Right hindlimb (tissue), 1 donor: ENCODE measurements around the gene CTDSP2.

Experiments used
- DNase-seq: peaks from one replicate; pipeline ENCODE4 v3.0.0-alpha.2; 2018

CTDSP2 gene

GRCh38 chr12:57813111-57813970, 33.2 kb downstream of the CTDSP2 start:
- DNase-seq: no peak

DNA sequence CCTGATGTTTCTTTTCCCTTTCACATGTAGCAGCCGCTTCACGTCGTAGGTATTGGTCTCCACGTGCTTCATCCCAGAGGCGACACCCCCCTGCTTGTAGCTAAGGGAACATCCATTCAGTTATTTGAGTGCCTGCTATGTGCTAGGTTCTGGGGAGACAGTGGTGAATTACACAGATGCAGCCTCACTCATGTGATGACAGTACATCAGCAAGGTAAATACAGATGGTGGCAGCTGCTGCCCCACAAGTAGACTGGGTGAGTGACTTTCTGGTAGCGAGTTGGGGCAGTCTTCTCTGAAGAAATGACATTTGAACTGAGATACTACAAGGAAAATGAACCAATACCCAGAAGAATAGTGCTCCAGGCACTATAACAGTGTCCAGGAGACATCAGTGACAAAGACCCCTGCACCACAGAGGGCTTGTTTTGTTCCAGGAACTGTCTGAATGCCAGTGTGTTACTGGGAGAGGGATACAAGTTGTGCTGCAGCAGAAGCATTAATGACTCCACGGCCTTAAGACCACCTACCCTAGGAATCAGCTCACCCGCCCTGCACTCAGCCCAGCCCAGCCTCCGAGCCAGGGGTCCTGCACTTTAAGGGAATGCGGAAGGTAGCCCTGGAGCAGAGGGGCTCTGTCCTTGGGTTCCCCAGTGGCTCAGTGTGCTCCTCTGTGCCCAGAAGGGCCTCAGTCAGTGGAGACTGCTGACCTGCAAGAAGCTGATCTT, 35.3 kb downstream of the CTDSP2 start:
- no peak for DNase-seq

DNA sequence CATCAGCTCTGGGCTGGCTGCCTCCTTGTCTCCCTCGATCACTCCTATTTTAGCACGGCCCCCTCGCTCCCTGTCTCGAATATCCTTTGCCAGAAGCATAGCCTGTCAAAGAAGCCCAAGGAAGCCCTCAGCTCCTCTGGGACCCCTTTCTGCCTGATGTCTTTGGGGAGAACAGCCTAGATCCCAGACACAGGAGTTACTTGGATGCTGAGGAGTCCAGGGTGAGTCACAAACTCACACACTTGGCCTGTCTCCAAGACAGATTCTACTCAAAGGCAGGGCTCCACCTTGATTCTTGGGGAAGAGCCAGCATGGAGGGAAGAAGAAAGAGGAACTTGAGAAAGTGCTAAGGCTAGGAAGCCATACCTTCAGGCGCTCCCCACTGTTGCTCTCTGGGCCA, 36.1 kb downstream of the CTDSP2 start:
- DNase-seq: no peak

- DNase-seq: no peak
These were observed 37.1 kb downstream of the CTDSP2 start for GRCh38 chr12:57809425-57809824.

GRCh38 chr12:57808351-57808750, 38.2 kb downstream of the CTDSP2 start:
- DNase-seq: no peak

GRCh38 chr12:57807285-57807684, 39.2 kb downstream of the CTDSP2 start:
- DNase-seq: no peak

DNA sequence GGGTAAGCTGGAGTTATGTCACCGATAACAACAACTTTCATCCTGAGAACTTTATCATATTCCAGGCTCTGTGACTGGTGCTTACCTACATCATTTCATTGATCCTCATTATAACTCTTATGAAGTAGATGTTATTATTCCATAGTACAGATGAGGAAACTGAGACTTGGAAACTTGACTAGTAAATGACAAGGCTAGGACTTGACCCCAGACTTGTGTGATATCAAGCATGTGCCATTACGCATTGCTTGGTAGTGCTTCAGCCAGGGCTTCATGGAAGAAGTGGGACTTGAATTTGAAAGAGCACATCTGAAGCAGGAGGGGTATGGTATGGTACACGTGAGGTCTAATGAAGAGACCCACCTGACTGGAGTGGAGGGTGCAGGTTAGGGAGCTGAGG, 39.9 kb downstream of the CTDSP2 start:
- DNase-seq: no peak

DNA sequence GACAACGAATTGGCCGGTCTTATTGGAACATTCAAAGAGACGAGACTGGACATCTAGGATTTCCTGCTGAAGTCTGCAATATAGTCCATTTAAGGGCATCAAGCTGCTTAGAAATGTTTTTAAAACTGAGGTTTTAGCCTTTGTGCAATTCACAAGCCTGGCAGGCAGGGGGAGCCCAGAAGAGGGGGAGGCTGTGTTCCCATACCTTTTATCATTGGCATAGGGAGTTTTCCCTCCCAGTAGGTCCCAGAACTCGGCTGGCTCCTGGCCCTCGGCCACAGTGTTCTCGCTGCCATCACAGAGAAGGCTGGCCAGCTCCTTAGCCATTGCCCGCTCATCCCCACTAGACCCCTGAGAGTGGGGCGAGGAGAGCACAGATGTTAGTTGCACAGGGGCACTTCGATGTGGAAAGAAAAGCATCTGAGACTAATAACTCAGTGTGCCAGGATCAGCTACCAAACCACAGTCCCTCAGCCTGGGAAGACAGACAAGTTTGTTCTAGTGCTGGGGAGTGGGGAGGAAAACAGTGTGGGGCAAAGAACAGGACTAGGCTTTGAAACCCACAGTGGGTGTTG, 43.1 kb downstream of the CTDSP2 start:
- peak; percentile 41 for DNase-seq

DNA sequence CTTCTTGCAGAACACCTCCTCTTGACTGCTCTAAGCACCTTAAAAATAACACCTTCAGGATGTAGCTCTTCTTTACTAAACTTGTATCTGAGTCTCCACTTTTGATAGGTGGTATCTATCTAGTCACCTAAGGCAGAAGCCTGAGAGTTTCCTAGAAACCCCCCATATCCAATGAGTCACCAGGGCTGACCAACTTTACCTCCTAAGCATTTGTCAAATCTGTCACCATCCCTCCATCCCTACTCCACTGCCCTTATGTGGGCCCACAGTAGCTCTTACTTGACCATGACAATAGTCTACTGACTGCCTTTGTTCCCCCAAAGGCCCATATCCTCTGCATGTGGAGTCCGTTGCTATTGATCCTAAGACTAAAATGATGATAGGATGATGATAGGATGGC, 43.9 kb downstream of the CTDSP2 start:
- no peak for DNase-seq

DNA sequence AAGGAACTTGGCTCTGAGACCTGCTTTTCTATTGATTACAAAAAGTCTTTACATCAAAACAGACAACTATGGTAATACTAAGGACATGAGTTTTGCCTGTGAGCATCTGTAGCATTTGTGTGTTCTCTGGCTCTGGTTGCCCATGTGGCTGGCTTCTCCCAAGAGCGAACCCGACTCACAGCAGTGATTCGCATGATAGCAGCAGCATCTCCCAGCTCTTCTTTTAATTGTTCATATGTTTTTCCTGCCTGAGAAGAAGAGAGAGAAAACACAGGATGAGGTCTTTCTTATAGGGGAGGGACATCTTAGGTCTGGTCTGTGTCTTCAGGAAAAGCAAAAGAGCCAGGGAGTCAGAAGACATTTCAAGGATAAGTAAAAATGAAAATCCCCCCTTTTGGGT, 45.6 kb downstream of the CTDSP2 start:
- no peak for DNase-seq

GRCh38 chr12:57797933-57798332, 48.6 kb downstream of the CTDSP2 start:
- DNase-seq: no peak

DNA sequence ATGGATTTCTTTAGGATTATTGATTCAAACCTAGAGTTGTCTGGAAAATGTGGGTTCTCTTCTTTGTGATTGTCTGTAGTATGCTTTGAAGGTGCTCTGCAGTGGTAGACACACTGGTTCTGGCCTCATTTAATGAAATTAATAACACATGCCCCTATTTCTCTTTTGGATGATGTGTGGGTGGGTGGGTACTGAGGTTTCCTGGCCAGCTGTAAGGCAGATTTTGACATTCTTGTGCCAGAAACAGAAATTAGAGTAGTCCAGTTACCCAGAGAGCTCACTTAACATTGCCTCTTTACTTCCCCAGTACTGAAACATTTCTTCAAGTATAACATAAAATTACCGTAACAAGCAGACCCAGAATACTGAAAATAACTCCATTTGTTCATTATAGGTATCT, 49.5 kb downstream of the CTDSP2 start:
- DNase-seq: no peak

DNA sequence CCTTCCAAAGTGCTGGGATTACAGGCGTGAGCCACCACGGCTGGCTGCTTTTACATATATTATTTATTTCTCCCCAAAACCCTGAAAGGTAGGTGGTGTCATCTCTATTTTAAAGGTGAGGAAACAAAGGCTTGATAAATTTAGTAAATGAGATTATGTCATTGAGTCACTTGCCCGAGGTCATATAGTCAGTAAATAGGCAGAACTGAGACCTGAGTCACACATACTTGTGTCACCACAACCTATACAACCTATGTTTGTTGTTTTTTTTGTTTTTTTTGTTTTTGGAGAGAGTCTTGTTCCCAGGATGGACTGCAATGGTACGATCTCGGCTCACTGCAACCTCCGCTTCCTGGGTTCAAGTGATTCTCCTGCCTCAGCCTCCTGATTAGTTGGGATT, 51.2 kb downstream of the CTDSP2 start:
- no peak for DNase-seq

GRCh38 chr12:57793920-57794319, 52.6 kb downstream of the CTDSP2 start:
- DNase-seq: no peak

- DNase-seq: no peak
These were observed 62.7 kb downstream of the CTDSP2 start for GRCh38 chr12:57783861-57784260.

- no peak for DNase-seq
These were observed 63.1 kb downstream of the CTDSP2 start for GRCh38 chr12:57783466-57783801.

- DNase-seq: peak; percentile 95
These were observed 63.7 kb downstream of the CTDSP2 start, which contains the start of gene TSFM for GRCh38 chr12:57782608-57783465. Gene TSFM (plus strand): TSS chr12:57782787. CDS start chr12:57782802, 15 bp downstream.

GRCh38 chr12:57782243-57782607, 64.3 kb downstream of the CTDSP2 start:
- DNase-seq: no peak

DNA sequence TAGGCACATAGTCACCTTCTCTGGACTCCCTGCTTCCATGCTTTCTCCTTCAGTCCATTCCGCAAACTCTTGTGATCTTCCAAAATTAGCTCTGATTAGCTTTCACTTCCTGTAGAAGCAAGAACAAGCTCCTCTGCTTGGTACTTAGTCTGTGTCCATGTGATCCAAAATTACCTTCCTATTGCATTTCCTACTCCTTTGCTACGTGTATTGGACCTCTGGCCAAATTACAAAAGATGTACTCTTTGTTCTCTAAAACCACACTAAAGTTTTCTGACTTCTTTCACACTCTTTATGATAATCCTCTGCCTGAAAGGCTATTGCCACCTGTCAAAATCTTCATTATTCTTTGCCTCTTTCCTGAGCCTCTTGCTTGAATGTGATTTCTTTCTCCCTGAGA, 64.7 kb downstream of the CTDSP2 start:
- DNase-seq: no peak

DNA sequence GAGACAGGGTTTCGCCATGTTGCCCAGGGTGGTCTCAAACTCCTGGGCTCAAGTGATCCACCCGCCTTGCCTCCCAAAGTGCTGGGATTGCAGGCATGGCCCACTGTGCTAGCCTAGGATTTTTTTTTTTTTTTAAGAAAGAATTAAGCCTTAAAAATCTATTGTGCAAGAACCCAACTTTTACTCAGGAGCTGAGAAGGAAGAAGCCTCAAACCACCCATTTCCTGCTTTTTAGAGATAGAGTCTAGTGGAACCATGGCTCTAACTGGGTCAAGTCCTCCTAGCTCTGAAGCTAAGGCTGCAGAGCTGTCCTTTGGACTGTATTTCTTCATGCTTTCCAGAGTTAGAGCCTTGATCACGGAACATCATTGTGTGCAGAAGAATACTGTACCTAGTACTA, 65.3 kb downstream of the CTDSP2 start:
- DNase-seq: no peak

GRCh38 chr12:57780284-57780897, 66.1 kb downstream of the CTDSP2 start:
- DNase-seq: no peak

DNA sequence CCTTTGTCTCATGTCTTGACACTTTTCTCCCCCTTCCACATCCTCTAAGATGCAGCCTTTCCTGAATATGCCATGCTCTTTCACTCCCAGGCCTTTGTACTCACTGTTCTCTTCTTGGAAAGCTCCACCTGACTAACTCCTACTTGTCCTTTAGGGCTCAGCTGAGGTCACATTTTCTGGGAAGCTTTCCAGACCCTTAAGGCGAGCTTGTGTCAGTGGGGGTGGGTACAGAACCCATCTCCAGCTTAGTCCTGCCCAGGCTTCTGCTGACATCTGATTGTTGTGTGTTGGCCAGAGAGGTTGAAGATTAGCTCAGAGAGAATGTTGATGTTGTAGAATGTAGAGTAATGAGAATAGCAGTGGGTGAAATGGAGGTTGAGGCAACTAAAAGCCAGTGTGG, 66.8 kb downstream of the CTDSP2 start:
- DNase-seq: no peak

DNA sequence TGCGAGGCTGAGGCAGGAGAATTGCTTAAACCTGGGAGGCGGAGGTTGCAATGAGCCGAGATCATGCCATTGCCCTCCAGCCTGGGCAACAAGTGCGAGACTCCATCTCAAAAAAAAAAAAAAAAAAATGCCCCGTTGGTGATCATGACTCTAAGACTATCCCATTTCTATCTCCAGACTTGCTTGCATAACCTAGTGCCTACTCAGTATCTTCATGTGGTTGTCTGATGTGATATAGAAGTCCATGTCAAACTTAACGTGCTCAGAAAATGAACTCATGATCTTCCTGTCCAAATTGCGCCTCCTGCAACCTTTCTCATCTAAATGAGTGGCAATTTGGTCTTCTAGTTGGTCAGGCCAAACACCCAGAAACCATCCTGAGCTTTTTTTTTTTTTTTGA, 68.6 kb downstream of the CTDSP2 start:
- DNase-seq: no peak
